GM19438 (cell line): Measurements from ENCODE around the gene DLK2.
"Not testable (repeated sequence)": the region's sequence is repeated elsewhere in the genome, so short reads cannot be mapped to it uniquely, and the experiment has no call there.

ENCODE experiments used
- ATAC-seq: cut with Tn5 transposase; IDR thresholded peaks from one replicate; pipeline ENCODE4 v1.9.1; 2021; ENCODE audit warnings: low read depth; ENCODE audit not compliant: unreplicated experiment

DLK2 gene

GRCh38 chr6:43481591-43482236, 26.4 kb upstream of the DLK2 start:
- ATAC-seq: no peak

DNA sequence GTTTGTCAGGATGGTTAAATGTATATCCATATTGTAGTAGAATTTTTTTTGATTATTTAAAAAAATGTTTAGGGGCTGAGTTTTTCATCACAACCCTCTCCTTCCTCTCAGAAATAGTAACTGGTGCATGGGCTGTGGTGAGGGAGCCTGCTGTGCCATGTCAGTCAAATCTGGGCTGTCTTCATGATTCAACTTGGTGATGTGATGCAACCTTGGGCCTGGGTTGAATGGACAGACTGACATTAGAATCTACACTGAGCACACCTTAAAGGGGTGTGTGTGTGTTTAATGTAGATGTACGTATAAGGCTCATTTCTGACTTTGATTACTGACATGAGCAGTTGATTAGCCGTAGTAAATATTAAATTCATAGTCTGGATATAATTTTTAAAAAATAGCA, 25.7 kb upstream of the DLK2 start:
- no peak for ATAC-seq

DNA sequence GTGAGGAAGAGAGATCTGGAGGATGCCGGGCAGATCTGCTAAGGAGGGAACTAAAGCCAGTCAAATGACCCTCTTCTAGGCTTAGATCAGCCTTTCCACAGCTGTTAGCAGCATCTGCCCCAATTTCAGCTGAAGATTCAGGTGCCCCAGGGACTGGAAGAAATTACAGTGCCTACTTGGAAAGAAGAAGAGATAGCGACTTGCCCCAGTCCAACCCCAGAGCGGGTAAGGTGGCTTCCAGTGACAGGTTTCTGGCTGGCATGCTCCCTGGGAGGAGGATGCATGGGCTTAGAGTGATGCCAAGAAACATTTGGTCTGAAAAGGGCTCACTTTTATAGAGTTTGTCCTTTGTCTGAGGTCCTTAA, 22.6 kb upstream of the DLK2 start:
- no peak for ATAC-seq

GRCh38 chr6:43477235-43478007, 22.1 kb upstream of the DLK2 start, which contains the start of gene TJAP1:
TJAP1 (plus strand) TSS chr6:43477570; CDS start chr6:43499002, 21,432 bp downstream.
- peak; percentile 95 for ATAC-seq

DNA sequence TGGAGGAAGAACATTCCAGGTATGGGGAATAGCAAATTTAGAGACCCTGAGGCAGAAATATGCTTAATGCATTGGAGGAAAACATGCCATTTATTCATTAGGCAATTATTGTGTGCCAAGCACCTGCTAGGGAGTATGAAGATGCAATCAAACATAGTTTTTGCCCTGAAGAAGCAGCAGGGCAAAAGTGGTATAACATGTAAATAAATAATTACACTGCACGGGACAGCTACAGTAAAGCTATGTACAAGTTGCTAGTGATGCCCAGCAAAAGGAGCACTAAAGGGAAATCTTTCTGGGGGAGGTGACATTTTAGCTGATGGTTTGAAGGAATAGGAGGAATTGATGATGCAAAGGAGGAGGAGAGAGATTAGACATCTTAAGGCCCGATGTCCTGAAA, 21.4 kb upstream of the DLK2 start:
- ATAC-seq: no peak

DNA sequence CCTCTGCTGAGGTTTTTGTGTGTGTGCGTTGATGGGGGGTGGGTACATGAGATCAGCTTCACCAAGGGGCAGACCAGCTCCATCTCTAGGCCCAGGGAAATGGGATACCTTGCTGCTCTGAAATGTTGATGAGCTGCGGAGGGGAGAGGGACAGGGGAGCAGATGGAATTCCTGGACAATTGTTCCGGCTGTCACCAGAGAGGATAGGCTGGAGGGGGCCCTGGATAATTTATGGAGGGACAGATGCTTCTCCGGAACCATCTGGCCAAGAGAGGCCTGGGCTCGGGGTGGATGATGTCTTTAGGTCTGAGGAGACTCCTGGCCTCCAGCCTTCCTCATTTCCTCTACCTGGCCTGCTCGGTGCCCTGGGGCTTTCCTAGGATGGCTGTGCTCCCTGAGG, 20.2 kb upstream of the DLK2 start:
- no peak for ATAC-seq

- ATAC-seq: no peak
These were observed 17.2 kb upstream of the DLK2 start for GRCh38 chr6:43472515-43472914.

DNA sequence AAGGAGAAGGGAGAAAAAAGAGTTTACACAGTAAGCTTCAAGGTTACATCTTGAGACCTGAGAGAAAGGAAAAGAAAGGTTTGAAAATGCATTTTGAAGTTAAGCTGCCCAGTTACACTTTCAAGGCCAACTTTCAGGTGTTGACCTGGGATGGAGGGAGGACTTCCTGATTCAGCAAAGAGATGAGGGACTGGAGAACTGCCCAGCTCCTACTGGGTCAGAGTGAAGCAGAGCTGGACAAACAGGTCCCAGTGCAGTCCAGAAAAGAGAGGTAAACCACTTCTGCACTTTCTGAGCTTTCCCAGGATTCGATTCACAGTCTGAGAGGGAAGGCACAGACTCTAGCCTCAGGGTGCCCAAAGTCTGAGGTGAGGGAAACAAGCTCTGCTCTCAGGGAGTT, 16.1 kb upstream of the DLK2 start:
- ATAC-seq: no peak

DNA sequence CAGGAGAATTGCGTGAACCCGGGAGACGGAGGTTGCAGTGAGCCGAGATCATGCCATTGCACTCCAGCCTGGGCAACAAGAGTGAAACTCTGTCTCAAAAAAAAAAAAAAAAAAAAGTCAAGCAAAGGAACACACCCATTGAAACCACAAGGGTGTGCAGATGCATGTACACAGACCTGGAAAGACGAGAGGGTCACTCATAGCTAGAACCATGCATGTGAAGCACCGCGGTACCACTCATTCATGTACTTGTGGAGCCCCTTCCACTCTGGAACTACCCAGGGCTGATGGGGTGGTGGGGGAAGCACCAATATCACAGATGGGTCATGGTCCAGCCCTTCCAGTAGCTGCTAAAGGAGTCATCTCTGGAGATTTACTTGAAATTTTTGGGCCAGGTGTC, 14.6 kb upstream of the DLK2 start:
- no peak for ATAC-seq

- ATAC-seq: no peak
These were observed 13.7 kb upstream of the DLK2 start for GRCh38 chr6:43468748-43469681.

DNA sequence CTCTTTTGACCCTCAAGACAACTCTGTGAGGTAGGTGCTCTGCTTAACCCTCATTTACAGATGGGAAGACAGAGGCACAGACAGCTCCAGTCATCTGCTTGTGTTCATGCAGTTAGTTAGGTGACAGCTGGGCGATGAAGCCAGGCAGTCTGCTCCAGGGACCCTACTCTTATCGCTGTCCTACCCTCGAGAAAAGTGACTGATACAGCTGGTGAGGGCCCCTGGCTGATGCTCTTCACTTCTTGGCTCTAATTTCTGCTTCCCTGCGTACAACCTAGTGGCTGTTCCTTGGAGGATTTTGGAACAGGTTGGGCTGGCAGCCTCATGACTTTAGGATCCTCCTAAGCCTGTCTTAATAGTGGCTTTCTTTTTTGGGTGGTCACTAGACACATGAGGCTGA, 12.9 kb upstream of the DLK2 start:
- no peak for ATAC-seq

- ATAC-seq: no peak
These were observed 12.4 kb upstream of the DLK2 start for GRCh38 chr6:43467752-43468151.

GRCh38 chr6:43467265-43467664, 11.9 kb upstream of the DLK2 start:
- ATAC-seq: not testable (repeated sequence)

DNA sequence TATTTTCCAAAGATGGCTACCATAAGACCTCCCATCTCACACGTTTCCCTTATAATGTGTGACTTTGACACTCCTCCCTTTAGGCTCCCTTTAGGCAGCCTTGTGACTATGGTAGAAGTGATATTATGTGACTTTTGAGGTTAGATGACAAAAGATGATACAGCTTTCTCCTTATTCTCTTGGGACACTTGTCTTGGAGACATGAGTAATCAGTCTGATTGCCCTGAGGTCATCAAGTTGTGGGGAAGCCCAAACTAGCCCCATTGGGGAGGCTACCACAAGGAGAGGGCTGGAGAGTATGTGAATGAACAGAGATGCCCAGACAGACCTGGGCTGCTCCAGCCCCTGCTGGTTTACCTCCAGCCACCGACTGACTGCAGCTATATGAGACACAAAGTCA, 10.6 kb upstream of the DLK2 start:
- no peak for ATAC-seq

DNA sequence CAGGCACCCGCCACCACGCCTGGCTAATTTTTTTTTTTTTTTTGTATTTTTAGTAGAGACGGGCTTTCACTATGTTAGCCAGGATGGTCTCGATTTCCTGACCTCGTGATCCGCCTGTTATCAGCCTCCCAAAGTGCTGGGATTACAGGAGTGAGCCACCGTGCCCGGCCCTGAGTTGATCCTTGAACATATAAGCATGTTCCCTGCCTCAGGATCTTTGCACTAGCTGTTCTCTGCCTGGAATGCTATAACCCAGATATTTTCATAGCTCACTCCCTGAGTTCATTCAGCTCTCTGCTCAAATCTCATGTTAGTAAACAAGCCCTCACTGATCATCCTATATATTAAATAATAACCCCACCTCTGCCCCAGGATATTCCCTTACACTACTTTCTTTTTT, 9.0 kb upstream of the DLK2 start:
- no peak for ATAC-seq

- ATAC-seq: no peak
These were observed 6.6 kb upstream of the DLK2 start for GRCh38 chr6:43461936-43462335.

- ATAC-seq: no peak
These were observed 4.7 kb upstream of the DLK2 start for GRCh38 chr6:43460032-43460431.

GRCh38 chr6:43459535-43459934, 4.2 kb upstream of the DLK2 start:
- ATAC-seq: no peak

DNA sequence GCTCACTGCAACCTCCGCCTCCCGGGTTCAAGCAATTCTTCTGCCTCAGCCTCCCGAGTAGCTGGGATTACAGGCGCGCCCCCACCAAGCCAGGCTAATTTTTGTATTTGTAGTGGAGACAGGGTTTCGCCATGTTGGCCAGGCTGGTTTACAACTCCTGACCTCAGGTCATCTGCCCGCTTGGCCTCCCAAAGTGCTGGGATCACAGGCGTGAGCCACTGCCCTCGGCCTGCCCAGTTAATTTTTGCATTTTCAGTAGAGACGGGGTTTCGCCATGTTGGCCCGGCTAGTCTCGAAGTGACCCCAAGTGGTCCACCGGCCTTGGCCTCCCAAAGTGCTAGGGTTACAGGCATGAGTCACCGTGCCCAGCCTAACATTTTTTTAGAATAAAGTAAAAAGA, 2.8 kb upstream of the DLK2 start:
- ATAC-seq: not testable (repeated sequence)

DNA sequence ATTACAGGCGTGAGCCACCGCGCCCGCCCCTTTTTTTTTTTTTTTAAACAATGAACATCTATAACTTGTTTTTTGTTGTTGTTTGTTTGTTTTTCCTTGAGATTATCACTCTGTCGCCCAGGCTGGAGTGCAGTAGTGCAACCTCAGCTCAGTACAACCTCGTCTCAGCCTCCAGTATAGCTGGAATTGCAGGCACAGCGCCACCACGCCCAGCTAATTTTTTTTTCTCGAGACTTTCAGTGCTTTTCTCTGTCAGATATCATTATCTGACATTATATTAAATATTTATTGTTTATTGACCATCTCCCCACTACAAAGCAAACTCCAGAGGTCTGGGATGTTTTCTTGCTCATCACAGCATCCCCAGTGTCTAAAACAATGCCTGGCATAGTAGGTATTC, 2.3 kb upstream of the DLK2 start:
- ATAC-seq: no peak
